HG03575 (cell line): ENCODE data around the gene CAP2.
"Not testable (repeated sequence)": the region's sequence is repeated elsewhere in the genome, so short reads cannot be mapped to it uniquely, and the experiment has no call there.

ENCODE experiments used
- ATAC-seq: cut with Tn5 transposase; IDR thresholded peaks from one replicate; pipeline ENCODE4 v1.9.1; 2021; ENCODE audit not compliant: unreplicated experiment, insufficient number of reproducible peaks, low FRiP score; ENCODE audit errors: extremely low read depth

The CAP2 gene

DNA sequence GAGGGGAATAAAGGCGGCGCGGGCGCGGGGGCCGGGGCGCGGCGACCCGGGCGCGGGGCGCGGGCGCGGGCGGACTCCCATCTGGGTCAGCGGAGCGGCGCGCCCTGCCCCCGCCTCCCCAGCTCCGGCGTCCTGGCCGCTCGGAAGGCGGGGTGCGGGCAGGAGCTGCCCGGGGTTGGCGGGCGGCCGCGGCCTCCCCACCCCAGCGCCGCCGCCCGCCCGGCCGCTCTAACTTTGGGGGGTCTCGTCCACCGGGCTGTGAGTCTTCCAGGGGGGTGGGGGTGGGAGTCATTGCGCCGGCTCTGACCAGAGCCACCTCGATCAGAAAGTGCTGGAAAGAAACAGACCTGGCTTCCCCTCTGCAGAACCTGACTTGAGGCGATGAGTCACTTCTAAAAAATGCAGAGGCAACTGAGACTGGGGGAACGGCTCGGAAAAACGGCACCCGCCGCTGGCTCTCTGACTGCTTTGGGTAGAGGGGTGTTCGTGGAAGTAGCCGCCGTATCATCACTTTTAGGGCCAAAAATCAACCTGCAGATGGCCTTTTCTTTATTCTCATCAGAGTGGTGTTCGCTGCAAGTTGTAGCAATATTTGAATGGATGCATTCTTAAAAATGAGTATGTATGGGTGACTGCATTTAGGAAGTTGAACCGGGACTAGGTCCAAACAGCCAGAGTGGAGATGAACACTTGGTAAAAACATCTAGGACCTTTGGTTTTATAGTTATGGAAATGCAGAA, 667 bp downstream of the CAP2 start:
- ATAC-seq = no peak

DNA sequence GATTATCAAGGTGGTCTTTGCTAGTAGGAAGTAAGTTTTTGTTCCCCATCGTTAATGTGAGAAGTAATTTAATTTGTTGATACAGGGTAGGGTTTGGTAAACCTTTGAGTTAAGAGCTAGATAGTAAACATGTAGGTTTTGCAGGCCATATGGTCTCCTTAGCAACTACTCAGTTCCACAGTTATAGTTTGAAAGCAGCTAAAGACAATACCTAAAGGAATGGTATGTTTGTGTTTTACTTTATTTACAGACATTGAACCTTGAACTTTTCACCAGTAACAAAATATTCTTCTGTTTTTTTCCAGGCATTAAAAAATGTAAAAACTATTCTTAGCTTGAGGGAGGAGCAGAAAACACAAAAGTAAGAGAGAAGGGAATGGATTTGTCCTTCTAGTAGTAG, 1.7 kb downstream of the CAP2 start:
- ATAC-seq = no peak

DNA sequence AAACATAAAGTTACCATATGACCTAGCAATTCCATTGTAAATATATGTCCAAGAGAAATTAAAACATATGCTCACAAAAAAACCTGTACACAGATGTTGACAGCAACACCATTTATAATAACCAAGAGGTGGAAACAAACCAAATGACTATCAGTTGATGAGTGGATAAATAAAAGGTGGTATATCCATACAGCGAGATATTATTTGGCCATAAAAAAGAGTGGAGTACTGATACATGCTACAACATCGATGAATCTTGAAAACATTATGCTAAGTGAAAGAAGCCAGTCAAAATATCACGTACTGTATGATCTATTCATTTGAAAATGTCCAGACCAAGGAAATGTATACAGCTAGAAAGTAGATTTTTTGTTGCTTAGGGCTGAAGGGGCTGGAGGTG, 2.9 kb downstream of the CAP2 start:
- no peak for ATAC-seq

DNA sequence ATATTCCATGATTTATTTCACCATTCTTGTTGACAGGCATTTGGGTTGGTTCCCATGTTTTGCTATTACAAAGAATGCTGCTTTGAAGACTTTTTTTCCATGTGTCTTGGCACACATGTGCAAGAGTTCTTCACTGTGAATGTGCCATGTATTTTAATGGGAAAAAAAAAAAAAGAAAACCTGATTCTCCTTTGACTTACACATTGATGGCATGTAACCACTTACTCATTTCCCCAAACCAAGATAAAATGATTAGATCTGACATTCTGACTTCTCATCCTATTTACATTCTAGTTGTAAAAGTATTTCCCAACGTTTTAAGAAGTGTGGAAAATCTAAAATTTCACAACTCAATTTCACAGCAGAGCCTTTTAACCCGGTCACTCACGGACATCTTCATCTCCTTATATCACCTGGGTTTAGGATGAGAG, 4.4 kb downstream of the CAP2 start:
- no peak for ATAC-seq

DNA sequence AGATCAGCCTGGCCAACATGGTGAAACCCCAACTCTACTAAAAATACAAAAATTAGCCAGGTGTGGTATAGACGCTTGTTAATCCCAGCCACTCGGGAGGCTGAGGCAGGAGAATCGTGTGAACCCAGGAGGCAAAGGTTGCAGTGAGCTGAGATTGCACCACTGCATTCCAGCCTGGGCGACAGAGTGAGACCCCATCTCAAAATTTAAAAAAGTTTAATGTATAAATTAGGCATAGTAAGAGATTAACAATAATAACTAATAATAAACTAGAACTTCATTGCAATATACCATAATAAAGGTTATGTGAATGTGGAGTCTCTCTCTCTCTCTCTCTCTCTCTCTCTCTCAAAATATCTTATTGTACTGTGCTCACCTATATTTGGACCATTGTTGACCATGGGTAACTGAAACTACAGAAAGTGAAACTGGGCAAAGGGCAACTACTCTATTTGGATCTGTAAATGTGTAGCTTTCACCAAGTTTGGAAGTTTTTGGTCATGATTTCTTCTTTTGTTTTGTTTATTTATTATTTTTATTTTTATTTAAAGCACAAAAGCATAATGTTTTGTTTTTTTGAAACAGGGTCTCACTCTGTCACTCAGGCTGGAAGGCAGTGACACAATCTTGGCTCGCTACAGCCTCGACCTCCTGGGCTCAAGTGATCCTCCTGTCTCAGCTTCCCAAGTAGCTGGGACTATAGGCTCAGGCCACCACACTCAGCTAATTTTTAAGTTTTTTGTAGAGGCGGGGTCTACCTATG, 12.0 kb downstream of the CAP2 start:
- ATAC-seq = not testable (repeated sequence)

DNA sequence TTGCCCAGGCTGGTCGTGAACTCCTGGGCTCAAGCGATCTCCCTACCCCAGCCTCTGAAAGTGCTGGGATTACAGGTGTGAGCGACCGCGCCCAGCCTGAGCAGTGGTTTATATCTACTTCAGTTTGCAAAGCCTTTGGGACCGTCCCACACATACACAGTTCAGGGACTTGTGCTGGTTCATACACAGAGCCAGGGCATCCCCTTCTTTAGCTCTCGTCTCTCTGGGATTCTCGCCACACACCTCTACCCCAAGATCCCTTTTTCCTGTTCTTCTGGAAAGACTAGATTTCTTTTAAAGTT, 12.5 kb downstream of the CAP2 start:
- ATAC-seq = no peak

DNA sequence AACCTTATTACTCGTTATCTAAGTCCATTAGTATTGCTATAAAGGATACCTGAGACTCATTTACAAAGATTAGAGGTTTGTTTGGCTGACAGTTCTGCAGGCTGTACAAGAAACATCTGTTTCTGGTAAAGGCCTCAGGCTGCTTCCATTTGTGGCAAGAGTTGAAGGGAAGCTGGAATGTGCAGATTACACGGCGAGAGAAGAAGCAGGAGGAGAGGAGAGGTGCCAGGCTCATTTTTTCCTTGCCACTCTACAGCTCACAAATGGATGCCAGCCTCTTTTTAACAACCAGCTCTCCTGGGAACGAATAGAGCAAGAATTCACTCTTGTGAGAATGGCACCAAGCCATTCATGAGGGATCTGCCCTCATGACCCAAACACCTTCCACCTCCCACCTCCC, 14.7 kb downstream of the CAP2 start:
- ATAC-seq = no peak

DNA sequence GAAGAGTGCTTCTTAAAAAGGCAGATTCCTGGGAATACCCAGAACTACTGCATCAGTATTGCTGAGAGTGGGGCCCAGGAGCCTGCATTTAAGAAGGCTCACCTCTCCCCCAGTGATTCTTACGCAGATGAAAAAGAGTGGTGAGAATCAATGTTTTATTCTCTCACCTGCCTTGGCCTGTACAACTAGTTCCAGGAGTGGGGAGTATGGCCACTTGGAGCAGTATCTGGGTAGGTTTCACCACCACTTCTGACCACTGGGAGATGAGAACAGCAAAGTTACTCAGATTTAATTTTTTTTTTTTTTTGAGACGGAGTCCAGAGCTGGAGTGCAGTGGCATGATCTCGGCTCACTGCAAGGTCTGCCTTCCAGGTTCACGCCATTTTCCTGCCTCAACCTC, 16.9 kb downstream of the CAP2 start:
- no peak for ATAC-seq

DNA sequence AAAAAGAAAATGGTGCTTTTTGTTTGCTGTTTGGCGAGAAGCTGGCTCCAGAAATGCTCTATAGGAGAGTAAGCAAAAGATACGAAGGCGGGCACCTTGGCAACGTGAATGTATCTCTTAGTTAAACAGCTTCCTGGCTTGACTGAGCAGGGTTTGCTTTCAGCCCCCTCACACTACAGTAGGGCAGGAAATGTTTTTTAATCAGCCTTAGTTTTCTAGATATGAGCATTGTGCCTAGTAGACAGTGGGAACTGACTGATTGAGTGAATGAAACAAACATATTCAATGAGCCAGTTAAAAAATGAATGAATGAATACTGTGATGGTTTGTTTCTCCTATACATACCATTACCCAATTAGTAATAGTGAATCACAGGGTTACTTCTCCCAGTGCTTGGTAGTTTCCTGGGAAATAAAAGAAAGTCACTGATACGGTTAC, 19.9 kb downstream of the CAP2 start:
- ATAC-seq = no peak

DNA sequence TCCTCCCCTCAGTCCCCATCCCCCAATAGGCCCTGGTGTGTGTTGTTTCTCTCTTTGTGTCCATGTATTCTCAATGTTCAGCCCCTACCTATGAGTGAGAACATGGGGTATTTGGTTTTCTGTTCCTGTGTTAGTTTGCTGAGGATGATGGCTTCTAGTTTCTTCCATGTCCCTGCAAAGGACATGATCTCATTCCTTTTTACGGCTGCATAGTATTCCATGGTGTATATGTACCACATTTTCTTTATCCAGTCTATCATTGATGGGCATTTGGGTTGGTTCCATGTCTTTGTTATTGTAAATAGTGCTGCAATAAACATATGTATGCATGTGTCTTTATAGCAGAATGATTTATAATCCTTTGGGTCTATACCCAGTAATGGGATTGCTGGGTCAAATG, 21.0 kb downstream of the CAP2 start:
- not testable (repeated sequence) for ATAC-seq

DNA sequence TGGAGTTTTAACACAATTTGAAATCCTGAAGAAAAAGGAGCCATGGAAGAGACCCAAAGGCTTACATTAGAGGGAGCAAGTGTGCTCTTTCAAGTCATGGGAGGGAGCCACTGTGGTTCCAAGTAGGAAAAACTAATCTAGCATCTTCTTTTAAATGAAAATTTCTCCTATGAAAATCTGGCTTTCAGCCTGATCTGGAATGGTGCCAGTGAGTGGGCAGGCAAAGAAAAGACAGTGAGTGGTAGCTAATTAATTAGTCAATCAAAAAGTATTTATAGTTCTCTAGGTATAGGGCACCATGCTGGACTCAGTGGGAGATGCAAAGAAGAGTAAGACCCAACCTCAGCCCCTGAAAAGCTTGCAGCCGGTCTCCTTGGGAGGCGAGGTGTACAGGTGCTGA, 21.9 kb downstream of the CAP2 start:
- ATAC-seq = no peak

DNA sequence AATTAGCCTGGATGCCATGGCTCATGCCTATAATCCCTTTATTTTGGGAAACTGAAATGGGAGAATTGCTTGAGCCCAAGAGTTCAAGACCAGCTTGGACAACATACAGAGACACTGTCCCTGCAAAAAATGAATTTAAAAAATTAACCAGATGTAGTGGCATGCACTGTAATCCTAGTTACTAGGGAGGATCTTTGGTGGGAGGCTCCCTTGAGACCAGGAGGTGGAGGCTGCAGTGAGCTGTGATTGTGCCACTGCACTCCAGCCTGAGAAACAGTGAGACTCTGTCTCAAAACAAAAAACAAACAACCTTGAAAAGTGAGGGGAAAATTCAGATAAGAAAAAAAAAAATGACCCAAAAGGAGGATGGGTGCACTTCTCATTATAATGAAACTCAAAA, 23.4 kb downstream of the CAP2 start:
- ATAC-seq = no peak

DNA sequence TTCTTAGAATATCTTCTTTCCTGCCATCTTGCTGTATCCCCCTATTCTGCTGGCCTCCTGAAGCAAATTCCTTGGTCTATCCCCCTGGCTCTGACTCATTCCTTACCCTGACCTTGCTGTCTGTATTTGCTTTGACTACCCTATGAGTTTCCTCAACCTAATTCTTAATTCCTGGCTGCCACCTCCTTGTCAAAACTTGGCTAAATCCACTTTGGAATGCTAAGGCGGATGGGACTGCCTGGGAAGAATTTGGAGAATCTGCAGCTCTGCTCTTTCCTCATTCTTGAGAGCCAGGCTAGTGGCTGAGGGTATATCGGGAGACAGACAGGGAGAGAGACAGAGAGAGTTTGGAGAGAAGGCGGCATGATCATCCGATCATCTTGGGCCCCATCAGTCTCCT, 24.4 kb downstream of the CAP2 start:
- no peak for ATAC-seq

DNA sequence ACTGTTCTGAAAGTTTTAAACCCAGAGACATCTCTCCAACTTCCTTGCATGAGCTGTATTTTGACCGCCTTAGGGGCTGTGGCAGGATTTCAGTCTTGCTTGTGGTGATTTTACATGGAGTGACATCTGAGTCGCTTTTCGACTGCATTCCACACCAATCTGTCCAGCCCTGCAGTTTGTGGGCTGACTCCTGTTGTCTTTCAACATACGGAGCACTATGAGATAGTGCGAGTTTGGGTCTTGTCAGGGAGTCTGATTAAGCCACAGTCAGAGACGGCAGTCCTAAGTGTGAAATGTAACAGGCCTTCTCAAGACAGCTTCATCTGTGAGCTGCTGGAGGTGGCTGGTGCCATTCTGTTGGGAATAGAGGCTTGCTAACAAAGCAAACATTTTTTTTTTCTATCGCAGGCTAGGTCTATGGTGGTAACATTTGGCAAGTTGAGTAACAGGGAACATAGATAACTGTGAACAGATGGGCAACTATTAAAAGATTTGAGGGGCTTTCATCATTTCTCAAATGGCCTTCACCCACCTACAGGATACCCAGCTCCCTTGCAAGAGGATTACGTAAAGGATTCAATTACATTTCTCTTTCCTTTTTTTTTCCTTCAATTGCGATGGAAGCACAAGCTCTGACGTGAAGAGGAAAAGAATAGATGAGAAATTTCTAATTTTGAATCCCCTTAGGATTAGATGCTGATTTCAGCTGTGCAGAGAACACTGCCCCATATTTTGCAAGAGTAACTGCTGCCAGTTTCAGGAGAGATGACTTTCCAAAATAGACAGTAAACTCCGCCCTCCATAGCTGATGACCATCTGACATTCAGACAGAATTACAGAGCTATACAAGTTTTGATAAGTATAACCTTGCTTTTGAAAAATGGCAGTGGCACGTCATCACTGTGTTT, 25.1 kb downstream of the CAP2 start:
- no peak for ATAC-seq

DNA sequence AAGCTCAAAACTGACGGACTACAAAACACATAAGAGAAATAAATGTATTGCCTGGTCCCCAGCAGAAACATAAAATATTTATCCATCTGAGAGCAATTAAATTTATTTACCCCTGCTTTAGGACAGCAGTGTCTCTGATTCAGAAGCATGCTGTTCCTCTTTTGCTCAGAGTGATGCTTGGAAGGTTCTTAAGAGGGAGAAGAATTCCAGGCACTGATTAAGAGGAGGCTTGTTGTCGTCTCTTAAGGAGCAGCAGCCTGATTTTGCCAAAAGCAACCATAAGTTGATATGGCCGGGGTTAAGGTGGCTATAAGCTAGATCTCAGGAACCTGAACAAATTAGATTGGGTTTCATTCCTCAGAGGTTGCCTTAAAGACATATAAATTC, 25.8 kb downstream of the CAP2 start:
- ATAC-seq = no peak

DNA sequence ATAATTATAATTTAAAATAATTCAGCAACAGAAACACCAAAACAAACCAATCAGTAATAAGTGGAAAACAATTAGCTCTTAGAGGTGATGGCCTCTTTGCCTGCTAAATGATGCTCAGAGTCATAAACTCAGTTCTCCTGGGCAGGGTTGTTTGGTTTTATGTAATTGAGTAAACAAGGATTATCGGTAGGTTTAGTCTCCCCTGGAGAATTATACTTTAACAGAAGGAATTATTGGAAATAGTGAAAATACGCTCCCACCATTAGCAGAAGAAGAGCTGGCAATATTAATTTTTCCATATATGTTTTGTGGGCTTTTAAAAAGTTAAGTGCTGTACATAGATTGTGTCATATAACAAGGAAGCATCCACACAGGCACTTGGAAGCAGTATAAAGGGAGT, 27.0 kb downstream of the CAP2 start:
- no peak for ATAC-seq

DNA sequence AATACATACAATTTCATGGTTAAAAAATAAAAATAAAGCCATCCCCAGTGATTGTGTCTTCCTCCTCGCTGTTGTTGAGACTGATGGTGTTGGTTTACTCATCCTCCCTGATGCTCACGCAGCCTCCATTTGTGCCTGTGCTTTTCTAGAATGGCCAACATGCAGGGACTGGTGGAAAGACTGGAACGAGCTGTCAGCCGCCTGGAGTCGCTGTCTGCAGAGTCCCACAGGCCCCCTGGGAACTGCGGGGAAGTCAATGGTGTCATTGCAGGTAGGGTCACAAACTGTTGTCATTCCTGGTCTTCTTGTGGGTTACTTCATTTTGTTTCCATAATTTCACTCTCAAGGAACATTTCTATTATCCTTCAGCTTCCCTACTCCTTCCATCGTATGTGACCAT, 28.0 kb downstream of the CAP2 start:
- ATAC-seq = no peak

DNA sequence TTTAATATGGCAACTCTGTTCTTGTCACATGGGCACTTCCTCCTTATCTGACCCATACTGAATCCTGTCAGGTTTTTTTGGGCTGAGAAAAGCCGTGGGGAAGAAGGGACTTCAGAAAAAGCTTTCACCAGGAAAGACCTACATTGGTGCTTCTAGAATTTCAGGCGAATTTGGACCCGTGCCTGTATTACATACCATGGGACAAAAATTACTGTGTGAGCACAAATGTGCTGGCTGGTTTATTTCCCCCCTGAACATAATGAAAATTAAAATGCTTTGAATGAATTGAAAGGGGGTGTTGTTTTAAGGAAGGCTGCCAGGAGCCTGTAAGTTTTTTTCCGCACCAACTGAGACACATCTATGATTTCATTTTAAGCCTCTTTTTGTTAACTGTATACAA, 29.6 kb downstream of the CAP2 start:
- ATAC-seq = no peak

DNA sequence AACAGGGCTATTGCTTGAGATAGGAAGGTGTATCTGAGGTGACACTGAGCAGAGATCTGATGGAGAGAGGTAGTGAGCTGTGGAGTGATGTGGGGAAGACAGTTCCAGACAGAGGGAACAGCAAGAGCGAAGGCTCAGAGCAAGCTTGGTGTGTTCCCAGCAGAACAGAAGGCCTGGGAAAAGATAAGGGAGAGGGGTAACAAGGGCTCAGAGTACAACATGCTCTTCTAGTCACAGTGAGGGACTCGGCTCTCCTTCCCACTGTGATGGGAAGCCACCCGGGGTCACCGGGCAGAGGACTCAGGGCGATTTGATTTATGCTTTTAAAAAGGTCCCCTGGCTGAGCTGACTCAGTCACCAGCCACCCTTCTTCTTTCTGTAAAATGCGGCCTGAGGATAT, 33.7 kb downstream of the CAP2 start:
- no peak for ATAC-seq

DNA sequence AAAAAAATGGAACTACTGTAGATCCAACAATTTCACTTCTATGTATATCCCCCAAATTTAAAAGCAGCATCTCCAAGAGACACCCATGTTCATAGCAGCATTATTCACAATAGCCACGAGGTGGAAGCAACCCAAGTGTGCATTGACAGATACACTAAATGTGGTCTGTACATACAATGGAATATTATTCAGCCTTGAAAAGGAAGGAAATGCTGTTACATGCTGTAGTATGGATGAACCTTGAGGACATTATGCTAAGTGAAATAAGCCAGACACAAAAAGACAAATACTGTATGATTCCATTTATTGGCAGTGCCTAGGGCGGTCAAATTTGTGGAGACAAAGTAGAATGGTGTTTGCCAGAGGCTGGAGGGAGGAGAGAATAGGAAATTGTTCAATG, 34.2 kb downstream of the CAP2 start:
- no peak for ATAC-seq
